Activated CD4-positive, alpha-beta T cell treated with anti-CD3 and anti-CD28 coated beads, Interleukin-2, amount 50 U/mL, for 48 hours (primary cell): Measurements from ENCODE around the gene SYCE3.
"Not testable (repeated sequence)": the region's sequence is repeated elsewhere in the genome, so short reads cannot be mapped to it uniquely, and the experiment has no call there.

Experiments
- DNase-seq, 2 experiments: peaks; one replicate each; pipeline ENCODE4 v3.0.0-alpha.2; 2020

Gene SYCE3

DNA sequence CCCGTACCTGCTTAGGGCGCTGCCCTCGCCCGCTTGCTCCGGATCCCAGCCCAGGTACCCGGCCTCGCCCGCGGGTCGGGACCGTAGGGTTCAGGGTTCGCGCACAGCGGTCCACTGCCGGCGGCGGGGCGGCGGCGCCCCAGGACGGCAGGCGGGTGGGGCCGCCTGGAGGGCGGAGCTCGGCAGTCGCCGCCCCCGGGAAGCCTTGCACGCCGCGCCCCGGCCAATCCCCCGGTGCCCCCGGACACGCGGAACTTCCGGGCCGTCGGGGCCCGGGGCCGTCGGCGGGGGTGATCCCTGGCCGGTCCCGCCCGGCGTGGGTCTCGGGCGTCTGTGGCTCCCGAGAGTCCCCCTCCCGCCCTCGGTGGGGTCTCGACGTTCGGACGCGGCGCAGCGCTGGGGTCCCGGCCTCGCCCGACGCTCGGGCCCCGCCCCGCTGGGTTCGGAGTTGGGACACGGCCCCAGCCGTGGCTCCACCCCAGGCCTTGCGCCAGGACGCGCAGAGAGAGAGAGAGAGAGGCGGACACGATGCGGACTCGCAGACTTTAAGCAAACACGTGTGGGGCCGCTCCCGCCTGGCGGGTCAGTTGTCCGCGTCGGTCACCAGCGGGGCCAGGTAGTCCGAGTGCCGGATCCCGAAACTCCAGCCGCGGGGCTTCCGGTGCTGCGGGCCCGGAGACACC, 32.7 kb downstream of the SYCE3 start, which contains the start of gene TYMP:
Gene TYMP (minus strand): TSS at position 116 of the 683 bp plus-strand sequence. CDS start 303 bp downstream, outside the sequence.
- peak; percentile 77 to 79 for DNase-seq

DNA sequence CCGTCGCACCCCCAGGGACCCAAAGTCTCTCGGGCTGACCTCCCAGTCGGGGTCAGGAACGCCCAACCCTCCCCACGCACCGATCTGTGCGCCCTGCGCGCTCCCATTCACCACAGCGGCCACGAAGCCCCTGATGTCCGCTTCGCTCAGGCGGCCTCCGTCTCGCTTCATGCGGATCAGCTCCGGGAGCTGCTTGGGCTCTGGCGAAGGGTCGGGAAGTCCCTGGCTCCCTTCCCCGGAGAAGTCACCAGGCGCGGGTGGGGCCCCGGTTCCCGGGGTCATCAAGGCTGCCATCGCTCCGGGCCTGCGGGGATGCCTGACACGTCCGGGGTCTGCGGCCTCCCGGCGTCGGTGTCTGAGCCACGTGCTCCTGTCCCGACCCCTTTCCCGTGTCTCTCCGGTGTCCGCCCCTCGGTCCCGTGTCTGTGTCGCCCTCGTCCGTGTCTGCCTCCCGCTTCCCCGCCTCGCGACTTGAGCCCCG, 33.3 kb downstream of the SYCE3 start:
- DNase-seq = no peak

DNA sequence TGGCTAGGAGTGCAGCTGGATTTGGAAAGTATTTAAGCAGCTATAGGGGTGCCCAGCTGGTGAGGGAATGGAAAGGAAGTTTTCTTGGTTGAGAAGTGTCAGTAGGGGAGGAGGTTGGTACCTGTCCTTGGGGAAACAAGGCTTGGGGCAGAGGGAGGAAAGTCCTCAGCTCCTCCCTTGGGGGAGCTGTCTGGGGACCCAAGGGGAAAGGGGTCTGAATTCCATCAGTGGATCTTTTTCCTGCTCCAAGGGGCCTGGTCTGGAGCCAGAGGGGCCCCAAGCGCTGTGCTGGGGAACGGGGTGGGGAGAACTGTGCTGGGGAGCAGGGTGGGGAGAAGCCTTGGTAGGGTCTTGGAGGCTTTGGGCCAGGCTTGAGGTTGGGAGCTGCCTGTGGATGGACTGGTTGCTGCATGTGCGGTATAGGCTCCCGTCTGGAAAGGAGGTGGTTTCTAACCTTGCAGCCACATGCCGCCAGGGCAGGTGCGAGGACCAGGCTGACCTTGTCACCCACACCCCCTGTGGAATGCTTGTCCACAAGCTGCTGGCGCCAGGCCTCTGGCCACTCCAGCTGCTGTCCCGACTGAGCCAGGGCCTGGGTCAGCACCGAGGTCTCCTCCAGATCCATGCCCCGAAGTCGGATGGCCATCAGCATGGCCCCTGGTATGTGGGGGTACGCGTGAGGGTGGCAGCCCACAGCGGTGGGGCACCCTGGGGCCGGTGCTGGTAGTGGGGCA, 33.9 kb downstream of the SYCE3 start:
- no peak for DNase-seq

DNA sequence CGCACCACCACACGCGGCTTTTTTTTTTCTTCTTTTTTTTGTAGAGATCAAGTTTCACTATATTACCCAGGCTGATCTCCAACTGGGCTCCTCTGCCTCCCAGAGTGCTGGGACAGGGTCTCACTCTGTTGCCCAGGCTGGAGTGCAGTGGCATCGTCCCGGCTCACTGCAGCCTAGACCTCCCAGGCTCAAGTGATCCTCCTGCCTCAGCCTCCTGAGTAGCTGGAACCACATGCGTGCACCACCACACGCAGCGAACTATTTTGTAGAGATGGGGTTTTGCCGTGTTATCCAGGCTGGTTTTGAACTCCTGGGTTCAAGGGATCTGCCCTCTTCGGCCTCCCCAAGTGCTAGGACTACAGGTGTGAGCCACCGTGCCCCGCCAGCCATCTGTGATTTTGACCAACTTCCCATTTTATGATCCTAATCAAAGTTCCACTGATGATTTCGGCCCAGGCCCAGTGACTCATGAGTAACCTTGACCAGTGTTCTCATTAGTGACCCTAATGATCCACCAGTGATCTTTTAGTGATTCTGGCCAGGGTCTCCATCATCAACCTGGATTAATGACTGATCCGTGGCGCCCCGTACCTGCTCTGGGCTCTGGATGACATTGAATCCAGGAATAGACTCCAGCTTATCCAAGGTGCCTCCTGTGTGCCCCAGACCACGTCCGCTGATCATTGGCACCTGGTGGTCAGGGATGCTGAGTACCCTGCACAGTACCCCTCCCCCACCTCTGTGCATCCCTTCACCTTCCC, 34.6 kb downstream of the SYCE3 start:
- no peak for DNase-seq

DNA sequence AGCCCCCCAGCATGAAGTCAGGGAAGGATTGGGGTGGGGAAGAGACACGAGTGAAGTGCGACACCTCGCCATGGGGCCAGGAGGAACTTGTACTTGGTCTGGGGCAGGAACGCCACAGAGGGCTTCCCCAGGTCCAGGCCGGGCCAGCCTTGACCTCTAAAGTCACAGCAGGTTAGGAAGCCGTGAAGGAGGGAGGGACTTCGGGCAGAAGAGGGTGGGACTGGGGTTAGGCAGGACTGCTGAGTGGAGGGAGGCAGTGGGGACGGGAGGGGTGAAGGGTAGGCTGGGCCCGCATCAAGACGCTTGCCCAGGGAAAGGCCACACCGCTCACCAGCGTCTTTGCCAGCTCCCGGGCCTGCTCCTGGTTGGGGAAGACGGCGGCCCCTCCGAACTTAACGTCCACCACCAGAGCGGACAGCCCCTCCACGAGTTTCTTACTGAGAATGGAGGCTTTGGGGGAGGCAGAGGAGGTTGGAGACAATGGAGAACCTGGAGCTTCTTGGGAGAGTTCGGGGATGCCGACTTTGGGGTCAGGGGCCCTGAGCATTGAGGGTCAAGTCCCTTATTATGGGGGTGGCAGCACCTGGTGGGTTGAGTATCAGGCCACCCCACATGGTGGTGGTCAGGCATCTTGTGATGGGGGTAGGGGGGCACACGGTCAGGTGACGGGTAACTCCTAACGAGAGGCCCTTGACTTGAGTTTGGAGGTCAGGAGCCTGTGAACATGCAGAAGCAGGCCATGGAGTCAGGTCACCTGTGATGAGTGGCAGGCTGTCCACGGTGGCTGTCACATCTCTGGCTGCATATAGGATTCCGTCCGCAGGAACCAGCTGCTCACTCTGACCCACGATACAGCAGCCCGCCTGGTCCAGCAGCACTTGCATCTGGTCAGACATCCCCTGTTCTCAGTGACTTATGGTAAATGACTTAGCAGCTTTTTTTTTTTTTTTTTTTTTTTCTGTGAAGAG, 35.6 kb downstream of the SYCE3 start:
- DNase-seq = peak; percentile 68 to 78

DNA sequence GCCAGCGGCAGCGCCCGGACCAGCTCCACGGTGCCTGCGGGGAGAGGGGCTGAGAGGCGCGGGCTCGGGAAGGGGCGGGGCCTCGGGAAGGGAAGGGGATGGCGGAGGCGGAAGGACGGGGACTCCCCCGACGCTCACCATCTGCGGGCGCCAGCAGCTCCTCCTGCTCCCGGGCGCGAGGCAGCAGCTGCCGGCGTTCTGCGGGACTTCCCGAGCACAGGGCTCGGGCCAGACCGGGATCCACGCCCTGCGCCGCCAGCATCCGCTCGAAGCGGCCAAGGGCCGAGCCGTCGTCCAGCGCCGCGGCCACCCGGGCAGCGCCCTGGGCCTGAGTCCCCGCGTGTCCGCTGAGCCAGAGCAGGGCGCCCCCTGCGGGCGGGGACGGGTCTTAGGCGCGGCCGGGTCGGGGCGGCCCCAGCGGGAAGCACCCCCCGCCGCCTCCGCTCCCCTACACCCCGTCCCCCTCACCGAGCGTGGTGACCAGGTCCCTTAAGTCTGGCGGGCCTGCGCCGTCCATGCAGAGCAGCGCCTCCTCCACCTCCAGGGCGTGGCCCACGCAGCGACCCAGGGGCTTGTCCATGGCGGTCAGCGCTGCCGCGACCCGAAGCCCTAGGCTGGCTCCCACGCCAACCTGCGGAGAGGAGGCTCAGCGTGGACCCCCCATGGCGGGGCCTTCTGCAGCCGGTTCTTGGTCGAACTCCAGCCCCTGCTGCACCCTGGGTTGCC, 36.4 kb downstream of the SYCE3 start:
- DNase-seq = peak; percentile 90 to 93

DNA sequence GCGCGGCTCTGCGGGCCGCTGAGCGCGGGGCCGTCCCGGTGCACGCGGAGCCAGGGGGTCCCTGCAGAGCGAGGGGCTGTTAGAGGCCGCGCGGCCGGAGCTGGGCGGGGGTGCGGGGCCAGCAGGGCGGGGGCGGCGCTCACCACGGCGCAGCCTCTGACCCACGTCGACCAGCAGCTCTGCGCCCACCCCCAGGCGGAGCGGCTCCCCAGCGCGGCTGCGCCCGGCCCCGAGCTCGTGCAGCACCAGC, 36.9 kb downstream of the SYCE3 start:
- no peak for DNase-seq

DNA sequence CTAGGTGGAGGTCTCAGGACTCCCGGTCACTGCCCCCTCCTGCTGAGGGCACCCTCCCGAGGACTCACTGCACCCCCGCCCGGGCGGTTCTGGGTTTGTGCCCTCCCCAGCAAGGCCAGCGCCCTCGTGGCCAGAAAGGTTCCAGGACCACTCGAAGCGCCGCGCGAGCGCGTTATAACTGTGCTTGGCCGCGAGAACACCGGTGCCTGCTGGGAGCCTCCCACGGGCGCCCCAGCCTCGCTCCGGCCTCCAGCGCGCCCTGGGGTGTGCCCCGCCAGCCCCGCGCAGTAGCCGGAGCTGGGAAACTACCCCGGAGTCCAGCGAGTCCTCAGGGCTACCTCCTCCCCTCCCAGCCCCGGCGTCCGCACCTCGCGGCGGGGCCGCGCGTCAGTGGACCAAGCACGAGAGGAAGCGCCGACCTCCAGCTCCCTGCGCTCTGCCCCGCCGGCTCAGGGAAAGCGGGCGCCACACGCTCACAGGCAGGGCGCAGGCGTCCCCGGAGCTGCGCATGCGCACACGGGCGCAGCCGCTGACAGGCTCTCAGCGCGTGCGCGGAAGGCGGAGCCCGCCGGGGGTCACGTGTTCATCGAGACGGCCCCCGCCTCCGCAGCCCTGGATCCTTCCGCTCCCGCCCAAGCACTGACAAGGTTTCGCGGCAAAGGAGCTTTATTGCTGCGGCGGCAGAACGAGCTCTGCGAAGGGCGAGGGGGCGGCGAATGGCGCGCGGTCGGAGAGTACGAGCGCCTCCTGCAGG, 37.4 kb downstream of the SYCE3 start, which contains the start of gene SCO2:
Gene SCO2 (minus strand): TSS at position 495 of the 754 bp plus-strand sequence. CDS start 1,187 bp downstream, outside the sequence.
- DNase-seq = peak; percentile 97 to 98

DNA sequence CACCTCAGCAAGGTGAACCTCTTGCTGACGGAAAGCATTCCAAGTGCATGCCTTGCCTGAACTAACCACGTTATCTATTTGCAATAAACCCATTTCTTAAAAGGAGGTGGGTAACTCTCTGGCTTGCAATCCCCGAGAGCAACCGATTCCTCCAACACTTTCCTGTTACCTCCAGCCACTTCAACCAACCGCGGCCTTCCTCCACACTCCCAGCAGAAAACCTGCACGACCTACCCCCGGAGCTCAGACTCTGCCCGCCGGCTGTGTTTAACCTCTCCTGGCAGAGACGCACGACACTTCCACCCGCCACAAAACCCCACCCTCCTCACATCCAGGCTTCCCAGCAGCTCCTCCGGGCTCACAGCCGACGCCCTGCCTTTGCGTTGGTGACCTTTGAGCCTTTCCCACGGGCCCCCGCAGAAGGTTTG, 38.0 kb downstream of the SYCE3 start:
- DNase-seq = no peak

DNA sequence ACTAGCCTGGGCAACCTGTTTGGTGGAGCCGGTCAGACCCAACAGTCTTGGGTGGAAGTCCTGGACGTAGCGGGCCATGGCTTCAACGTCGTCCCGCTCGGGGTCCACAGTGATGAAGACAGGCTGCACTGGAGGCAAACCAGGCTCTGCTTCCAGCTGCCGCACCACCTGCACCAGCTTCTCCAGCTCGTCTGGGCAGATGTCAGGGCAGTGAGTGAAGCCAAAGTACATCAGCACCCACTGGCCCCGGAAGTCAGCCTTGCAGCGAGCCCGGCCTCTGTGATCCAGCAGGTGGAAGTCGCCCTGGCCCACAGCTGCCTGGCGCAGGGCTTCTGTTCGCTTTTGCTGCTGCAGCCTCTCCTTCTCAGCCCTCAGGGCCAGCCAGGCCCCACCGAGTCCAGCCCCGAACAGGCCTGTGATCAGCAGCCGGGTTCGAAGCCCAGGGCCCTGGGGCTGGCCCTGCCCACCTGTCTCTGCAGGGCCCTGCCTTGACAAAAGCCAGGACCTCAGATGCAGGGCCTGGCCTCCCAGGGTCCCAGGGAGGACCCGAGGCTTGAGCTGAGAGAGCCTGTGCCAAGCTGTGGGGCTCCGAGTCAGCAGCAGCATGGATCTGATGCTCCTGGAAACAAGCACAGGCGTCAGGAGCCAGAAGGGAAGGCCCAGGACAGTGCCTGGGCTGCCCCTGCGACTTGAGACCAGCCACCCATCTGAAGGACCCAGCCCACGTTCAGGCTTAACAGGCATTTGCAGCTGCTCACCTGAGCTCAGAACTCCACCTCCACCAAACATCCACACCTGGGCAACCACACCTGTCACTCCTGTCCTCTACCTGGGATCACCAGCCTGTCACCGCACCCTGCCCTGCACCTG, 38.7 kb downstream of the SYCE3 start:
- DNase-seq = no peak

DNA sequence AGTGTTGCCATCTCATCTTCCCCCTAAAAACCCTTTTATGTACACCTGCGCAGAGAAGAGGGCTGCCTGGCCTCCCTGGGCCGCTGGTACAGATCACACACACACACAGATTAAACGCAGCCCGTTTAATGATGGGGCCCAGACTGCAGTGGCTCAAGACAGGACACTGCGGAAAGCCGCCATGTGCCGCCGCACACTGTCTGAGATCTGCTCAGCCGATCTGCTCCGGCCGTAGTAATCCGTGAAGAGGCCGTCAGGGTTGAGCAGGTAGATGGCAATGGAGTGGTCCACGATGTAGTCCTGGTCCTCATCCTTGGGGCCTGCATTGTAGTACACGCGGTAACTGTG, 39.3 kb downstream of the SYCE3 start:
- DNase-seq = no peak

DNA sequence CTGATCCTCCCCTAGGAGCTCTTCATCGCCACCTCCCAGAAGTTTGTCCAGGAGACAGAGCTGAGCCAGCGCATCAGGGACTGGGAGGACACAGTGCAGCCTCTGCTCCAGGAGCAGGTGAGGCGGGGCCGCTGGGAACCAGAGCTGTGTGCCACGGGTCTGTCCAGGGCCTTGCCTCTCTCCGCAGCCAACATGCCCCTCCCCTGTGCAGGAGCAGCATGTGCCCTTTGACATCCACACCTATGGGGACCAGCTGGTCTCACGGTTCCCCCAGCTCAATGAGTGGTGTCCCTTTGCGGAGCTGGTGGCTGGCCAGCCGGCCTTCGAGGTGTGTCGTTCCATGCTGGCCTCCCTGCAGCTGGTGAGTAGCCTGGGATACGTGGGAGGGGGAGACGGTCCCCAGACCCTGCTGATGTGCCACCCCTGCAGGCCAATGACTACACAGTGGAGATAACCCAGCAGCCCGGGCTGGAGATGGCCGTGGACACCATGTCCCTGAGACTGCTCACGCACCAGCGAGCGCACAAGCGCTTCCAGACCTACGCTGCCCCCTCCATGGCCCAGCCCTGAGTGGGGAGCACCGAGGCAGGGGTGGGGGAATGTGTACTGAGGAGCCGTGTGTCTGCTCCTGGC, 39.8 kb downstream of the SYCE3 start:
- no peak for DNase-seq

DNA sequence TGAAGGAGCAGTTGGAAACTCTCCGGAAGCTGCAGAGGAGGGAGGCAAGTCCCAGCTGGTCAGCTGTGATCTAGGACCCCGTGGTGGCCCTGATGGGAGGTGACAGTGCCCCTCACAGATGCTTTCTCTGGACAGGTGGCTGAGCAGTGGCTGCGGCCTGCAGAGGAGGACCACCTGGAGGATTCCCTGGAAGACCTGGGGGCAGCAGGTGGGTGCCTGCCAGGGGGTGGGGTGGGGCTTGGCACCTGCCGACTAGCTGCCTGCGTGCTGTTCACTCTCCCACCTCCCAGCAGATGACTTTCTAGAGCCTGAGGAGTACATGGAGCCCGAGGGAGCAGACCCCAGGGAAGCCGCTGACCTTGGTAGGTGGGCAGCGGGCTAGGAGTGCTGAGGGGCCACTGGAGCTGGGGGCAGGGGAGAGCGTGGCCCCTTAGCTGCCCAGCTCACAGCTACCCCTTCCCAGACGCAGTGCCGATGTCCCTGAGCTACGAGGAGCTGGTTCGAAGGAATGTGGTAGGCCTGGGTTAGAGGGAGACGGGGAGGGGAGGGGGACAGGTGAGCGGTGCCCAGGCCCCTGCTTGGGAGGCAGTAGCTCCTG, 40.4 kb downstream of the SYCE3 start:
- no peak for DNase-seq

DNA sequence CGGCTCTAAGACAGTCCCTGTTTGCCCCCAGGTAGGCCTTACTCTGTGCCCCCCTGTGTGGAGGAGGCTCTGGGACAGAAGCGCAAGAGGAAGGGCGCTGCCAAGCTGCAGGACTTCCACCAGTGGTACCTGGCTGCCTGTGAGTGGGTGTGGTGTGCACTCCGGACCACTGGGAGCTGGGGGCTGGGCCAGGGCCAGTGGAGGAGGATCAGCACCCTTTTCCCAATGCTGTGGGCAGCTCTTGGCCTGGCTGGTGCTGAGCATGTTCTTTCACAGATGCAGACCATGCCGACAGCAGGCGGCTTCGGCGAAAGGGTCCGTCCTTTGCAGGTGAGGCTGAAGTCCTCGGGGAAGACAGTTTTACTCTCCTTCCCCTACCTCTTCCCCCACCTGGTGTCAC, 41.0 kb downstream of the SYCE3 start:
- DNase-seq = no peak

DNA sequence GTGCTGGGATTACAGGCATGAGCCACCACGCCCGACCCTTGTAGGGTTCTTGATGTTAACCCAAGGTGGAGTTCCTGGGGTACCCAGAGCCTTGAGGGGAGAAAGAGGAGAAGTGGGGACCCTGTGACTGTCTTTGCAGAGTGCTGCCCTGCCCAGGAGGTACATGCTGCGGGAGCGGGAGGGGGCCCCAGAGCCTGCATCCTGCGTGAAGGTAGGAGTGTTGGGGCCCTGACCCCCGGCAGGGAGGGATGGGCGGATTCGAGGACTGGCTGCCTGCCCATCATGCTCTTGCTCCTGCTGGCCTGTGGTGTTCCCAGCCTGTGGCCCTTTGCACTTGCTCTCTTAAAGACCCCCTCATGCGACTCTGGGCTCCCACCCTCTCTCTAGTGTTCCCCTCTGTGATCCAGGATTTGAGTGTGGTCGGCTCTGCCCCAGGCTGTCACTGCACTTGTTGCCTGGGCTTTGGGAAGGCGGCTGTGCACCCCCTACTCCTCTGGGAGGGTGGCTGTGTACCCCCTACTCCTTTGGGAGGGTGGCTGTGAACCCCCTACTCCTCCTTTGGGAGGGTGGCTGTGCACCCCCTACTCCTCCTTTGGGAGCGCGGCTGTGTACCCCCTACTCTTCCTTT, 41.8 kb downstream of the SYCE3 start:
- DNase-seq = no peak

DNA sequence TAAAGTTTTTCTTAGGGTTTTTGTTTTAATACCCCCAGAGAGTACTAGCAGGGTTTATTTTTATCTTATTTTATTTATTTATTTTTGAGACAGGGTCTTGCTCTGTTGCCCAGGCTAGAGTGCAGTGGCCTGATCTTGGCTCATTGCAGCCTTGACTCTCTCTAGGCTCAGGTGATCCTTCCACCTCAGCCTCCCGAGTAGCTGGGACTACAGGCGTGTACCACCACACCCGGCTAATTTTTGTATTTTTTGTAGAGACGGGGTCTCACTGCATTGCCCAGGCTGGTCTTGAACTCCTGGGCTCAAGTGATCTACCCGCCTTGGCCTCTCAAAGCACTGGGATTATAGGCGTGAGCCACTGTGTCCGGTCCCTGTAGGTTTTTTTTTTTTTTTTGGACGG, 42.5 kb downstream of the SYCE3 start:
- not testable (repeated sequence) for DNase-seq

DNA sequence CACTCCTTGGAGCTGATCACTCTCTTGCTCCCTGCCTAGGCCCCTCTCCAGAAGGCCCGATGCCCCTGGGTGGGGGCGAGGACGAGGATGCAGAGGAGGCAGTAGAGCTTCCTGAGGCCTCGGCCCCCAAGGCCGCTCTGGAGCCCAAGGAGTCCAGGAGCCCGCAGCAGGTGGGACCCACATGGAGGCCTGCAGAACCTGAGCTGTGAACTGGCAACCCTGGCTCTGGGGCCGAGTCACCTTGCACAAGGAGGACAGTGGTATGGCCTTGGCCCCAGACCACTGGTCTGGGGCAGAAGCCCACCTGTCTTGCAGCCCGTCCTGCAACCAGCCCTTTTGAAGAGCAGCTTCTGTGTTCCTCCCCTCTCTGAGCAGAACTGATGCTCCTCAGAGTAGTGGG, 43.6 kb downstream of the SYCE3 start:
- no peak for DNase-seq

DNA sequence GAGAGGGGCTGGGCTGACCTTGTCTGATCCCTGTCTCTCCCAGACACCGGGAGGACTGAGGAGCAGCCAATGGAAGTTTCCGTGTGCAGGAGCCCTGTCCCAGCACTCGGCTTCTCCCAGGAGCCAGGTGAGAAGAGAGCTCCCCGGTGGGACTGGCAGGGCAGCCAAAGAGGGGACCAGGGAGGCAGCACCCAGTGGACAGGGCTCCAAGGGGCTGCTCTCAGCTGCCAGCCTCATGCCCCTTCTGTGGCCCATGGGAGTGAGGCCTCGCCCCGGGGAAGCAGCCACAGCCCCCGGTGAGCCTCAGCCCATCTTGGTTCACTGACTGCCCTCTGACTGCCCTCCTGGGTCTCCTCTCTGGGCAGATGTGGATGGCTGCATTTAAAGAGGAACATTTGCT, 44.1 kb downstream of the SYCE3 start:
- no peak for DNase-seq
